Breast epithelium (tissue), 4 donors: ENCODE measurements around the gene OR52N5. TPM values are rescaled to one million over a fixed set of nuclear protein-coding genes. Genes with fewer than 3 reads are reported as not detected.

Experiments used
- DNase-seq, 2 donors: peaks; one replicate each; pipeline ENCODE4 v3.0.0-alpha.2; 2019; ENCODE audit warnings: low spot score in 2 of 2
- H3K27ac ChIP-seq, 2 donors: fragments of 200-600 bp; sonication (generic) in 1 of 2; one replicate each; pipeline ENCODE4 v1.5.1; 2016 to 2019; ENCODE audit warnings: mild to moderate bottlenecking in 1 of 2
- H3K27me3 ChIP-seq, 2 donors: fragments of 200-600 bp; sonication (generic) in 1 of 2; one replicate each; pipeline versions ENCODE4 v1.5.1 to v1.6.0; 2017 to 2019; ENCODE audit warnings: control low read depth in 1 of 2, mild to moderate bottlenecking in 1 of 2
- H3K36me3 ChIP-seq: fragments of 200-600 bp; one replicate; pipeline ENCODE4 v1.5.1; 2019
- H3K4me1 ChIP-seq, 2 donors: fragments of 200-600 bp; sonication (generic); one replicate each; pipeline ENCODE4 v1.5.1; 2016 to 2019; ENCODE audit warnings: control low read depth in 1 of 2
- H3K4me3 ChIP-seq, 3 donors: fragments of 200-600 bp; sonication (generic); 1 replicate in 2 of 3; 2 replicates in 1 of 3; pipeline ENCODE4 v1.5.1; 2016 to 2019; ENCODE audit warnings: mild to moderate bottlenecking in 3 of 3, moderate library complexity in 2 of 3
- H3K9me3 ChIP-seq, 2 donors: fragments of 200-600 bp; sonication (generic) in 1 of 2; one replicate each; pipeline ENCODE4 v1.5.1; 2016 to 2019; ENCODE audit warnings: control low read depth in 1 of 2
- CTCF ChIP-seq, 3 donors: fragments of 450-650 bp; IDR thresholded peaks; one replicate each; pipeline ENCODE4 v1.5.1; 2016 to 2017; ENCODE audit warnings: antibody characterized with exemption in 3 of 3, mild to moderate bottlenecking in 3 of 3, moderate library complexity in 3 of 3
- POLR2A ChIP-seq: fragments of 450-650 bp; IDR thresholded peaks from one replicate; pipeline ENCODE4 v1.6.1; 2016; ENCODE audit warnings: antibody characterized with exemption, mild to moderate bottlenecking, moderate library complexity
- POLR2AphosphoS5 ChIP-seq, 3 donors: sonication (generic); formaldehyde crosslinking; IDR thresholded peaks; one replicate each; pipeline ENCODE4 v1.6.1; 2017; ENCODE audit warnings: antibody characterized with exemption in 3 of 3
- intact Hi-C: fragments of 100-400 bp; cut with DNase I; formaldehyde crosslinking; loops from one replicate; pipeline ENCODE4 v1.15.1; 2023; ENCODE audit warnings: low total_unique reads
- total RNA-seq, 3 donors: library from RNA; depleted of rRNA; stranded (reverse); fragments of >200 nt; gene quantifications; one replicate each; pipeline ENCODE4 v1.1.0, GENCODE V29; 2016

Gene OR52N5
- total RNA-seq, 3 donors from 2014 or later: 0.29 TPM; not detected in 2

GRCh38 chr11:5796541-5796940 lies 13.4 kb upstream of the OR52N5 start:
- H3K4me3 ChIP-seq: no peak overlapping the region
- no peaks in the 10 kb centered on the region for H3K36me3 ChIP-seq
- no peaks in the 10 kb centered on the region for H3K4me1 ChIP-seq
- no peak for TF ChIP-seq CTCF (IDR thresholded peaks at IDR 0.05)
- TF ChIP-seq POLR2A: no peak
- TF ChIP-seq POLR2AphosphoS5 (IDR thresholded peaks at IDR 0.05): no peak
- H3K27ac ChIP-seq: no peak overlapping the region
- H3K9me3 ChIP-seq: no peaks in the 10 kb centered on the region
- H3K27me3 ChIP-seq: no peaks in the 10 kb centered on the region
- no peak for DNase-seq
- intact Hi-C loops: no loop called here

GRCh38 chr11:5791165-5791564 lies 8.0 kb upstream of the OR52N5 start, which contains the start of gene OR52N1:
Gene OR52N1, minus strand, starts transcription at chr11:5791265. Its CDS starts 2,449 bp downstream, at chr11:5788816.
- no peaks in the 10 kb centered on the region for H3K27me3 ChIP-seq
- no peak for TF ChIP-seq POLR2A
- no peak for TF ChIP-seq POLR2AphosphoS5 (IDR thresholded peaks at IDR 0.05)
- TF ChIP-seq CTCF (IDR thresholded peaks at IDR 0.05): no peak
- H3K27ac ChIP-seq: no peak within 1 kb of the TSS
- H3K9me3 ChIP-seq: no peaks in the 10 kb centered on the region
- intact Hi-C loops: no loop called here
- H3K36me3 ChIP-seq: no peaks in the 10 kb centered on the region
- H3K4me1 ChIP-seq: no peaks in the 10 kb centered on the region
- H3K4me3 ChIP-seq: no peak within 1 kb of the TSS
- no peak for DNase-seq

- H3K4me1 ChIP-seq: no peaks in the 10 kb centered on the region
- DNase-seq: no peak
- intact Hi-C loops: no loop called here
- no peak overlapping the region for H3K4me3 ChIP-seq
- H3K27me3 ChIP-seq: no peaks in the 10 kb centered on the region
- TF ChIP-seq CTCF (IDR thresholded peaks at IDR 0.05) (no peak), POLR2AphosphoS5 (IDR thresholded peaks at IDR 0.05) (no peak), POLR2A (no peak)
- H3K27ac ChIP-seq: no peak overlapping the region
- H3K9me3 ChIP-seq: no peaks in the 10 kb centered on the region
- H3K36me3 ChIP-seq: no peaks in the 10 kb centered on the region
These were observed 16.1 kb downstream of the OR52N5 start for GRCh38 chr11:5767056-5767455.

GRCh38 chr11:5753943-5754342 lies 29.2 kb downstream of the OR52N5 start, which contains the start of gene OR52N4:
Gene OR52N4, plus strand, starts transcription at chr11:5754243. Its CDS starts 498 bp downstream, at chr11:5754741.
- Histone ChIP-seq H3K9me3 (no peaks in the 10 kb centered on the region), H3K4me1 (no peaks in the 10 kb centered on the region), H3K4me3 (no peak within 1 kb of the TSS), H3K27me3 (no peaks in the 10 kb centered on the region), H3K36me3 (no peaks in the 10 kb centered on the region), H3K27ac (no peak within 1 kb of the TSS)
- intact Hi-C loops: no loop called here
- no peak for DNase-seq
- TF ChIP-seq POLR2AphosphoS5 (IDR thresholded peaks at IDR 0.05): no peak
- TF ChIP-seq POLR2A: no peak

- H3K9me3 ChIP-seq: no peaks in the 10 kb centered on the region
- DNase-seq: no peak
- intact Hi-C loops: no loop called here
- no peak overlapping the region for H3K4me3 ChIP-seq
- H3K36me3 ChIP-seq: no peaks in the 10 kb centered on the region
- no peak for TF ChIP-seq POLR2AphosphoS5 (IDR thresholded peaks at IDR 0.05)
- TF ChIP-seq CTCF (IDR thresholded peaks at IDR 0.05): no peak
- no peaks in the 10 kb centered on the region for H3K27me3 ChIP-seq
- no peak overlapping the region for H3K27ac ChIP-seq
- no peaks in the 10 kb centered on the region for H3K4me1 ChIP-seq
These were observed 33.3 kb downstream of the OR52N5 start for GRCh38 chr11:5749836-5750235.

- Histone ChIP-seq H3K27ac (no peak overlapping the region), H3K4me1 (no peaks in the 10 kb centered on the region), H3K4me3 (no peak overlapping the region), H3K27me3 (no peaks in the 10 kb centered on the region), H3K9me3 (peaks cover 0 to 5% of the 10 kb centered on the region in 2 donors), H3K36me3 (no peaks in the 10 kb centered on the region)
- TF ChIP-seq CTCF (IDR thresholded peaks at IDR 0.05) (no peak), POLR2AphosphoS5 (IDR thresholded peaks at IDR 0.05) (no peak), POLR2A (no peak)
- intact Hi-C loops: no loop called here
- DNase-seq: no peak
These were observed 36.5 kb downstream of the OR52N5 start for GRCh38 chr11:5746614-5747013.
